PC-3 (cell line): ENCODE data around the gene FGD5. TPM values are rescaled to one million over a fixed set of nuclear protein-coding genes. Genes with fewer than 3 reads are reported as not detected.
A peak's percentile ranks its signal among the peaks of the same experiment; 100 is the strongest.

Experiments used
- ATAC-seq: fragments of 200-7000 bp; cut with Tn5 transposase; 2 replicates; pipeline ENCODE4 v1.9.1; 2020; ENCODE audit warnings: mild to moderate bottlenecking, moderate library complexity
- BruUV-seq: library from RNA; stranded (reverse); fragments of 400-500 nt; replicated peaks from 2 replicates; lab custom pipeline; 2021; lab: Mats Ljungman, UMichigan
- CTCF ChIA-PET: fragments of 300-600 bp; sonication (Branson Sonifier 250); formaldehyde crosslinking; loops from one replicate; lab custom pipeline; 2022; ENCODE audit warnings: antibody characterized with exemption; lab: Charles Lee
- POLR2A ChIA-PET: fragments of 300-600 bp; sonication (Branson Sonifier 250); formaldehyde crosslinking; loops from one replicate; lab custom pipeline; 2022; ENCODE audit warnings: antibody characterized with exemption; ENCODE audit not compliant: unreplicated experiment; lab: Charles Lee
- DNase-seq: peaks from one replicate; pipeline ENCODE4 v3.0.0-alpha.2; 2015
- H2AFZ ChIP-seq: fragments of 300-600 bp; sonication (generic); 2 replicates; pipeline ENCODE4 v1.6.0; 2016; ENCODE audit warnings: antibody characterized with exemption, low read length
- H3F3A ChIP-seq: fragments of 300-600 bp; sonication (generic); one replicate; pipeline ENCODE4 v1.6.0; 2017; ENCODE audit warnings: antibody characterized with exemption, low read length, control low read depth, mild to moderate bottlenecking; ENCODE audit not compliant: unreplicated experiment
- H3K27ac ChIP-seq: fragments of 300-600 bp; sonication (generic); 2 replicates; pipeline ENCODE4 v1.5.1; 2016; ENCODE audit warnings: mild to moderate bottlenecking, low read length
- H3K27me3 ChIP-seq: fragments of 300-600 bp; sonication (generic); 2 replicates; pipeline ENCODE4 v1.6.1; 2016; ENCODE audit warnings: low read length, mixed read lengths
- H3K36me3 ChIP-seq: fragments of 300-600 bp; sonication (generic); 2 replicates; pipeline ENCODE4 v1.6.1; 2016; ENCODE audit warnings: low read depth, mixed run types, low read length, mixed read lengths
- H3K4me1 ChIP-seq: fragments of 300-600 bp; sonication (generic); 2 replicates; pipeline ENCODE4 v1.5.1; 2016; ENCODE audit warnings: low read length; ENCODE audit not compliant: insufficient read depth
- H3K4me2 ChIP-seq: fragments of 300-600 bp; sonication (generic); 2 replicates; pipeline ENCODE4 v1.6.0; 2016; ENCODE audit warnings: low read length
- H3K4me3 ChIP-seq: fragments of 300-600 bp; sonication (generic); 2 replicates; pipeline ENCODE4 v1.5.1; 2016; ENCODE audit warnings: mild to moderate bottlenecking, low read length, mixed read lengths
- H3K79me2 ChIP-seq: fragments of 300-600 bp; sonication (generic); 2 replicates; pipeline ENCODE4 v1.6.1; 2017; ENCODE audit warnings: low read length, mixed read lengths
- H3K9ac ChIP-seq: fragments of 300-600 bp; sonication (generic); 2 replicates; pipeline ENCODE4 v1.6.0; 2016; ENCODE audit warnings: mild to moderate bottlenecking, low read length
- H3K9me2 ChIP-seq: fragments of 300-600 bp; sonication (generic); replicated peaks from 2 replicates; pipeline ENCODE4 v1.6.1; 2016; ENCODE audit warnings: mixed run types, low read length, mixed read lengths
- H3K9me3 ChIP-seq: fragments of 300-600 bp; sonication (generic); 2 replicates; pipeline ENCODE4 v1.6.1; 2016; ENCODE audit warnings: low read length, mixed read lengths
- H4K20me1 ChIP-seq: fragments of 300-600 bp; sonication (generic); 2 replicates; pipeline ENCODE4 v1.6.1; 2016; ENCODE audit warnings: low read length, mixed read lengths
- CTCF ChIP-seq: fragments of 300-600 bp; sonication (generic); conservative IDR thresholded peaks from 2 replicates; pipeline ENCODE4 v1.5.1; 2017; ENCODE audit warnings: antibody characterized with exemption, low read depth, mild to moderate bottlenecking, low read length
- EZH2 ChIP-seq: fragments of 300-600 bp; sonication (generic); IDR thresholded peaks from one replicate; pipeline ENCODE4 v1.6.1; 2017; ENCODE audit warnings: antibody characterized with exemption, mild to moderate bottlenecking, low read length; ENCODE audit not compliant: unreplicated experiment
- EZH2phosphoT487 ChIP-seq: fragments of 300-600 bp; sonication (generic); IDR thresholded peaks from 2 replicates; pipeline ENCODE4 v1.6.1; 2018; ENCODE audit warnings: mild to moderate bottlenecking, antibody characterized with exemption, low read length, borderline replicate concordance
- intact Hi-C: fragments of 100-400 bp; cut with micrococcal nuclease; formaldehyde crosslinking; loops from 2 replicates; pipeline ENCODE4 v1.9.0; 2023
- total RNA-seq: library from RNA; depleted of rRNA; stranded (reverse); fragments of >200 nt; gene quantifications from 2 replicates; pipeline ENCODE4 v1.2.3, GENCODE V29; 2014

The FGD5 gene
- total RNA-seq, 1 experiment from 2014 or later, result not detected

- no peak for DNase-seq
- Histone ChIP-seq H3K9ac (no peak overlapping the region), H3K36me3 (no peaks in the 10 kb centered on the region), H3K4me1 (no peaks in the 10 kb centered on the region), H4K20me1 (no peaks in the 10 kb centered on the region), H3K4me3 (no peak overlapping the region), H3K9me2 (no peaks in the 10 kb centered on the region), H3F3A (no peaks in the 10 kb centered on the region), H3K27ac (no peak overlapping the region), H3K79me2 (no peaks in the 10 kb centered on the region), H2AFZ (no peak overlapping the region), H3K4me2 (no peak overlapping the region), H3K9me3 (no peaks in the 10 kb centered on the region), H3K27me3 (peaks cover 49% of the 10 kb centered on the region)
- intact Hi-C loops, result no loop called here
- BruUV-seq, result no TSS peak
- TF ChIP-seq EZH2 (no peak), EZH2phosphoT487 (no peak)
- POLR2A ChIA-PET, result no interaction called here
- no peak for ATAC-seq
- CTCF ChIA-PET, result no interaction called here
Measured at GRCh38 chr3:14874784-14875183, 56.0 kb downstream of the FGD5 start.

GRCh38 chr3:14875411-14876175 lies 56.8 kb downstream of the FGD5 start:
- H3K9ac ChIP-seq, result no peak overlapping the region
- no peak for ATAC-seq
- no peak for TF ChIP-seq CTCF
- no peak for TF ChIP-seq EZH2phosphoT487
- no peak for TF ChIP-seq EZH2
- H3K9me3 ChIP-seq, result no peaks in the 10 kb centered on the region
- H2AFZ ChIP-seq, result no peak overlapping the region
- H3K4me2 ChIP-seq, result no peak overlapping the region
- DNase-seq, result no peak
- no peak overlapping the region for H3K4me3 ChIP-seq
- H4K20me1 ChIP-seq, result no peaks in the 10 kb centered on the region
- H3K79me2 ChIP-seq, result no peaks in the 10 kb centered on the region
- no peak overlapping the region for H3K27ac ChIP-seq
- no peaks in the 10 kb centered on the region for H3K36me3 ChIP-seq
- no peaks in the 10 kb centered on the region for H3K9me2 ChIP-seq
- H3K27me3 ChIP-seq, result peaks cover 41% of the 10 kb centered on the region
- no peaks in the 10 kb centered on the region for H3F3A ChIP-seq
- intact Hi-C loops, result no loop called here
- CTCF ChIA-PET, result no interaction called here
- POLR2A ChIA-PET, result no interaction called here
- no TSS peak for BruUV-seq
- no peaks in the 10 kb centered on the region for H3K4me1 ChIP-seq

GRCh38 chr3:14876921-14877333 lies 58.2 kb downstream of the FGD5 start:
- DNase-seq (peak; percentile 28), ATAC-seq (peak; percentile 69)
- no TSS peak for BruUV-seq
- Histone ChIP-seq H3K4me2 (no peak overlapping the region), H2AFZ (no peak overlapping the region), H3K27ac (no peak overlapping the region), H3K4me1 (no peaks in the 10 kb centered on the region), H3K27me3 (peaks cover 27% of the 10 kb centered on the region), H3K4me3 (no peak overlapping the region), H3F3A (no peaks in the 10 kb centered on the region), H3K79me2 (no peaks in the 10 kb centered on the region), H3K9me3 (no peaks in the 10 kb centered on the region), H3K9ac (no peak overlapping the region), H3K9me2 (no peaks in the 10 kb centered on the region), H3K36me3 (no peaks in the 10 kb centered on the region), H4K20me1 (no peaks in the 10 kb centered on the region)
- intact Hi-C loops, result loop anchor here (1.0 kb wide), 1 partner anchor 32 kb away; no protein-coding TSS in a partner anchor
- ChIA-PET CTCF (no interaction called here), POLR2A (no interaction called here)
- TF ChIP-seq EZH2phosphoT487, result no peak
- no peak for TF ChIP-seq EZH2
- TF ChIP-seq CTCF, result no peak
